Immature natural killer cell (primary cell): ENCODE results near the gene SDHB. TPM values are rescaled to one million over a fixed set of nuclear protein-coding genes. Genes with fewer than 3 reads are reported as not detected.

Experiments
- DNase-seq, 3 donors: peaks; one replicate each; pipeline ENCODE4 v3.0.0; 2022; ENCODE audit warnings: mixed read lengths in 1 of 3
- H3K27ac Mint-ChIP-seq, 6 donors: one replicate each; pipeline ENCODE4 v1.8.0; 2020; ENCODE audit warnings: mixed read lengths in 6 of 6, mild to moderate bottlenecking in 5 of 6, inconsistent platforms in 4 of 6, moderate library complexity in 3 of 6
- H3K27me3 Mint-ChIP-seq, 3 donors: one replicate each; pipeline ENCODE4 v1.8.0; 2020 to 2021; ENCODE audit warnings: low read depth in 3 of 3, mild to moderate bottlenecking in 3 of 3, mixed read lengths in 3 of 3, moderate library complexity in 3 of 3, inconsistent platforms in 1 of 3
- H3K36me3 Mint-ChIP-seq, 3 donors: one replicate each; pipeline ENCODE4 v1.8.0; 2020; ENCODE audit warnings: mixed read lengths in 3 of 3, inconsistent platforms in 2 of 3, mild to moderate bottlenecking in 2 of 3
- H3K4me1 Mint-ChIP-seq, 2 donors: one replicate each; pipeline ENCODE4 v1.8.0; 2020; ENCODE audit warnings: inconsistent platforms in 2 of 2, mild to moderate bottlenecking in 2 of 2, mixed read lengths in 2 of 2, moderate library complexity in 1 of 2
- H3K4me3 Mint-ChIP-seq, 5 donors: one replicate each; pipeline ENCODE4 v1.8.0; 2020; ENCODE audit warnings: mild to moderate bottlenecking in 5 of 5, mixed read lengths in 5 of 5, inconsistent platforms in 3 of 5, moderate library complexity in 3 of 5
- H3K9me3 Mint-ChIP-seq, 6 donors: one replicate each; pipeline ENCODE4 v1.8.0; 2020; ENCODE audit warnings: mild to moderate bottlenecking in 6 of 6, mixed read lengths in 6 of 6, inconsistent platforms in 4 of 6, moderate library complexity in 3 of 6
- polyA plus RNA-seq, 3 donors: library from polyadenylated mRNA; unstranded; fragments of 300-500 nt; fragmentation: Illumina TruSeq; gene quantifications; one replicate each; pipeline ENCODE4 v1.2.3, GENCODE V29; 2021

The SDHB gene
- polyA plus RNA-seq, 3 donors from 2014 or later, result 142 to 299 (median 173) TPM

- H3K9me3 Mint-ChIP-seq, result no peaks in the 10 kb centered on the region
- no peak for DNase-seq
- no peak overlapping the region for H3K27ac Mint-ChIP-seq
- no peak overlapping the region for H3K4me3 Mint-ChIP-seq
- H3K27me3 Mint-ChIP-seq, result peaks cover 0 to 15% (median 4%) of the 10 kb centered on the region in 3 donors
- H3K36me3 Mint-ChIP-seq, result no peaks in the 10 kb centered on the region
- peaks cover 0 to 2% of the 10 kb centered on the region in 2 donors for H3K4me1 Mint-ChIP-seq
Measured at GRCh38 chr1:17086751-17087150, 32.9 kb upstream of the SDHB start.

- H3K36me3 Mint-ChIP-seq, result no peaks in the 10 kb centered on the region
- no peak overlapping the region for H3K4me3 Mint-ChIP-seq
- H3K9me3 Mint-ChIP-seq, result no peaks in the 10 kb centered on the region
- no peak for DNase-seq
- H3K4me1 Mint-ChIP-seq, result peaks cover 0 to 2% of the 10 kb centered on the region in 2 donors
- peaks cover 0 to 13% (median 1%) of the 10 kb centered on the region in 3 donors for H3K27me3 Mint-ChIP-seq
- H3K27ac Mint-ChIP-seq, result no peak overlapping the region
Measured at GRCh38 chr1:17084787-17085186, 31.0 kb upstream of the SDHB start.

- DNase-seq, result no peak
- Mint-ChIP-seq H3K9me3 (no peaks in the 10 kb centered on the region), H3K27me3 (peaks cover 0 to 12% (median 1%) of the 10 kb centered on the region in 3 donors), H3K27ac (no peak overlapping the region), H3K4me3 (no peak overlapping the region), H3K4me1 (peaks cover 0 to 2% of the 10 kb centered on the region in 2 donors), H3K36me3 (no peaks in the 10 kb centered on the region)
Measured at GRCh38 chr1:17082761-17083160, 28.9 kb upstream of the SDHB start.

- Mint-ChIP-seq H3K4me1 (peaks cover 0 to 2% of the 10 kb centered on the region in 2 donors), H3K9me3 (no peaks in the 10 kb centered on the region), H3K36me3 (no peaks in the 10 kb centered on the region), H3K27ac (no peak overlapping the region), H3K4me3 (no peak overlapping the region), H3K27me3 (peaks cover 0 to 9% (median 1%) of the 10 kb centered on the region in 3 donors)
- no peak for DNase-seq
Measured at GRCh38 chr1:17081439-17081838, 27.6 kb upstream of the SDHB start.

GRCh38 chr1:17080880-17081279 lies 27.0 kb upstream of the SDHB start:
- no peak overlapping the region for H3K27ac Mint-ChIP-seq
- no peak overlapping the region for H3K4me3 Mint-ChIP-seq
- peaks cover 0 to 2% of the 10 kb centered on the region in 2 donors for H3K4me1 Mint-ChIP-seq
- DNase-seq, result no peak
- H3K36me3 Mint-ChIP-seq, result no peaks in the 10 kb centered on the region
- no peaks in the 10 kb centered on the region for H3K9me3 Mint-ChIP-seq
- H3K27me3 Mint-ChIP-seq, result peaks cover 1 to 9% (median 1%) of the 10 kb centered on the region in 3 donors

- H3K4me1 Mint-ChIP-seq, result peaks cover 0 to 2% of the 10 kb centered on the region in 2 donors
- H3K27me3 Mint-ChIP-seq, result peaks cover 1 to 9% (median 1%) of the 10 kb centered on the region in 3 donors
- H3K9me3 Mint-ChIP-seq, result no peaks in the 10 kb centered on the region
- no peak overlapping the region for H3K27ac Mint-ChIP-seq
- no peak overlapping the region for H3K4me3 Mint-ChIP-seq
- DNase-seq, result no peak
- no peaks in the 10 kb centered on the region for H3K36me3 Mint-ChIP-seq
Measured at GRCh38 chr1:17080085-17080759, 26.4 kb upstream of the SDHB start.

GRCh38 chr1:17078991-17079868 lies 25.4 kb upstream of the SDHB start:
- Mint-ChIP-seq H3K36me3 (no peaks in the 10 kb centered on the region), H3K4me3 (no peak overlapping the region), H3K27ac (no peak overlapping the region)

GRCh38 chr1:17075470-17076255 lies 21.8 kb upstream of the SDHB start:
- no peak overlapping the region for H3K4me3 Mint-ChIP-seq
- no peak overlapping the region for H3K27ac Mint-ChIP-seq
- peaks cover 1 to 10% (median 3%) of the 10 kb centered on the region in 3 donors for H3K27me3 Mint-ChIP-seq
- H3K9me3 Mint-ChIP-seq, result no peaks in the 10 kb centered on the region
- no peaks in the 10 kb centered on the region for H3K36me3 Mint-ChIP-seq
- no peaks in the 10 kb centered on the region for H3K4me1 Mint-ChIP-seq
- no peak for DNase-seq

More at GRCh38 chr1:17078991-17079868, 25.4 kb upstream of the SDHB start:
- H3K27me3 Mint-ChIP-seq, result peaks cover 1 to 5% (median 1%) of the 10 kb centered on the region in 3 donors
- DNase-seq, result no peak
- no peaks in the 10 kb centered on the region for H3K9me3 Mint-ChIP-seq
- no peaks in the 10 kb centered on the region for H3K4me1 Mint-ChIP-seq

GRCh38 chr1:17071794-17072193 lies 18.0 kb upstream of the SDHB start:
- no peak for DNase-seq
- H3K27ac Mint-ChIP-seq, result no peak overlapping the region
- no peak overlapping the region for H3K4me3 Mint-ChIP-seq
- H3K9me3 Mint-ChIP-seq, result no peaks in the 10 kb centered on the region
- no peaks in the 10 kb centered on the region for H3K4me1 Mint-ChIP-seq
- no peaks in the 10 kb centered on the region for H3K36me3 Mint-ChIP-seq
- H3K27me3 Mint-ChIP-seq, result peaks cover 1 to 12% (median 2%) of the 10 kb centered on the region in 3 donors

GRCh38 chr1:17070163-17070525 lies 16.3 kb upstream of the SDHB start:
- H3K4me3 Mint-ChIP-seq, result no peak overlapping the region
- H3K9me3 Mint-ChIP-seq, result no peaks in the 10 kb centered on the region
- no peak overlapping the region for H3K27ac Mint-ChIP-seq
- H3K36me3 Mint-ChIP-seq, result no peaks in the 10 kb centered on the region
- H3K4me1 Mint-ChIP-seq, result no peaks in the 10 kb centered on the region
- H3K27me3 Mint-ChIP-seq, result peaks cover 0 to 10% (median 2%) of the 10 kb centered on the region in 3 donors
- DNase-seq, result no peak

- no peak for DNase-seq
- H3K27me3 Mint-ChIP-seq, result peaks cover 2 to 13% (median 3%) of the 10 kb centered on the region in 3 donors
- no peaks in the 10 kb centered on the region for H3K9me3 Mint-ChIP-seq
- H3K4me3 Mint-ChIP-seq, result no peak overlapping the region
- no peaks in the 10 kb centered on the region for H3K36me3 Mint-ChIP-seq
- no peaks in the 10 kb centered on the region for H3K4me1 Mint-ChIP-seq
- no peak overlapping the region for H3K27ac Mint-ChIP-seq
Measured at GRCh38 chr1:17069452-17070162, 15.8 kb upstream of the SDHB start.

- no peak overlapping the region for H3K27ac Mint-ChIP-seq
- H3K9me3 Mint-ChIP-seq, result no peaks in the 10 kb centered on the region
- H3K27me3 Mint-ChIP-seq, result peaks cover 2 to 12% (median 3%) of the 10 kb centered on the region in 3 donors
- H3K4me3 Mint-ChIP-seq, result no peak overlapping the region
- no peak for DNase-seq
- H3K36me3 Mint-ChIP-seq, result no peaks in the 10 kb centered on the region
- no peaks in the 10 kb centered on the region for H3K4me1 Mint-ChIP-seq
Measured at GRCh38 chr1:17068789-17069188, 15.0 kb upstream of the SDHB start.

GRCh38 chr1:17067465-17068240 lies 13.8 kb upstream of the SDHB start:
- H3K36me3 Mint-ChIP-seq, result no peaks in the 10 kb centered on the region
- H3K4me1 Mint-ChIP-seq, result no peaks in the 10 kb centered on the region
- DNase-seq, result no peak
- H3K27me3 Mint-ChIP-seq, result peaks cover 2 to 11% (median 3%) of the 10 kb centered on the region in 3 donors
- H3K27ac Mint-ChIP-seq, result no peak overlapping the region
- H3K9me3 Mint-ChIP-seq, result no peaks in the 10 kb centered on the region
- H3K4me3 Mint-ChIP-seq, result no peak overlapping the region
